Rectal smooth muscle tissue (tissue), 1 donor: Measurements from ENCODE around the gene CDK5RAP3.
"Not testable (repeated sequence)": the region's sequence is repeated elsewhere in the genome, so short reads cannot be mapped to it uniquely, and the experiment has no call there.

Experiments
- H3K27ac ChIP-seq: one replicate; pipeline ENCODE4 v1.7.0; 2013; ENCODE audit warnings: low read depth, low read length, inconsistent platforms
- H3K27me3 ChIP-seq: one replicate; pipeline ENCODE4 v1.7.0; 2013; ENCODE audit warnings: low read length; ENCODE audit not compliant: control insufficient read depth, insufficient read depth
- H3K36me3 ChIP-seq: one replicate; pipeline ENCODE4 v1.7.0; 2013; ENCODE audit warnings: low read length; ENCODE audit not compliant: control insufficient read depth, insufficient read depth
- H3K4me1 ChIP-seq: one replicate; pipeline ENCODE4 v1.7.0; 2013; ENCODE audit warnings: low read length; ENCODE audit not compliant: control insufficient read depth, insufficient read depth
- H3K4me3 ChIP-seq: one replicate; pipeline ENCODE4 v1.7.0; 2013; ENCODE audit warnings: low read length
- H3K9ac ChIP-seq: one replicate; pipeline ENCODE4 v1.7.0; 2013; ENCODE audit warnings: low read length

CDK5RAP3 gene

GRCh38 chr17:48011405-48012150, 40.7 kb downstream of the CDK5RAP3 start:
- H3K9ac ChIP-seq: no peak overlapping the region

GRCh38 chr17:48012151-48012520, 41.2 kb downstream of the CDK5RAP3 start:
- Histone ChIP-seq H3K27me3 (peaks cover 13% of the 10 kb centered on the region), H3K36me3 (no peaks in the 10 kb centered on the region), H3K4me3 (peak overlapping the region; percentile 25), H3K27ac (no peak overlapping the region), H3K9ac (no peak overlapping the region), H3K4me1 (no peaks in the 10 kb centered on the region)

More at GRCh38 chr17:48011405-48012150, 40.7 kb downstream of the CDK5RAP3 start:
- no peak overlapping the region for H3K27ac ChIP-seq
- H3K27me3 ChIP-seq: peaks cover 13% of the 10 kb centered on the region
- H3K4me3 ChIP-seq: peak overlapping the region; percentile 25
- no peaks in the 10 kb centered on the region for H3K4me1 ChIP-seq
- H3K36me3 ChIP-seq: no peaks in the 10 kb centered on the region

- H3K27ac ChIP-seq: no peak overlapping the region
Measured at GRCh38 chr17:48012654-48013053, 41.7 kb downstream of the CDK5RAP3 start.

GRCh38 chr17:48013876-48014594, 43.1 kb downstream of the CDK5RAP3 start:
- H3K4me1 ChIP-seq: no peaks in the 10 kb centered on the region
- H3K9ac ChIP-seq: no peak overlapping the region
- no peak overlapping the region for H3K27ac ChIP-seq
- no peak overlapping the region for H3K4me3 ChIP-seq
- H3K36me3 ChIP-seq: no peaks in the 10 kb centered on the region
- peaks cover 13% of the 10 kb centered on the region for H3K27me3 ChIP-seq

More at GRCh38 chr17:48012654-48013053, 41.7 kb downstream of the CDK5RAP3 start:
- Histone ChIP-seq H3K36me3 (no peaks in the 10 kb centered on the region), H3K4me3 (no peak overlapping the region), H3K27me3 (peaks cover 13% of the 10 kb centered on the region), H3K9ac (no peak overlapping the region), H3K4me1 (no peaks in the 10 kb centered on the region)

GRCh38 chr17:48014595-48015111, 43.7 kb downstream of the CDK5RAP3 start:
- H3K36me3 ChIP-seq: no peaks in the 10 kb centered on the region
- no peak overlapping the region for H3K9ac ChIP-seq
- H3K4me3 ChIP-seq: no peak overlapping the region
- H3K27me3 ChIP-seq: peaks cover 13% of the 10 kb centered on the region
- H3K4me1 ChIP-seq: no peaks in the 10 kb centered on the region
- no peak overlapping the region for H3K27ac ChIP-seq

GRCh38 chr17:48016112-48016511, 45.2 kb downstream of the CDK5RAP3 start:
- Histone ChIP-seq H3K36me3 (no peaks in the 10 kb centered on the region), H3K27me3 (peaks cover 13% of the 10 kb centered on the region), H3K4me3 (no peak overlapping the region), H3K4me1 (no peaks in the 10 kb centered on the region), H3K27ac (no peak overlapping the region), H3K9ac (no peak overlapping the region)

- H3K27me3 ChIP-seq: not testable (repeated sequence)
Measured at GRCh38 chr17:48017817-48018158, 46.9 kb downstream of the CDK5RAP3 start.

GRCh38 chr17:48021934-48022333, 51.0 kb downstream of the CDK5RAP3 start:
- no peak overlapping the region for H3K9ac ChIP-seq
- no peak overlapping the region for H3K4me3 ChIP-seq
- no peaks in the 10 kb centered on the region for H3K27me3 ChIP-seq
- no peak overlapping the region for H3K27ac ChIP-seq
- no peaks in the 10 kb centered on the region for H3K36me3 ChIP-seq
- H3K4me1 ChIP-seq: peaks cover 21% of the 10 kb centered on the region

More at GRCh38 chr17:48017817-48018158, 46.9 kb downstream of the CDK5RAP3 start:
- H3K36me3 ChIP-seq, H3K4me1 ChIP-seq, H3K9ac ChIP-seq, H3K4me3 ChIP-seq, H3K27ac ChIP-seq: not testable (repeated sequence)

GRCh38 chr17:48022901-48023300, 52.0 kb downstream of the CDK5RAP3 start:
- no peaks in the 10 kb centered on the region for H3K36me3 ChIP-seq
- H3K27me3 ChIP-seq: no peaks in the 10 kb centered on the region
- no peak overlapping the region for H3K4me3 ChIP-seq
- peaks cover 21% of the 10 kb centered on the region for H3K4me1 ChIP-seq
- H3K27ac ChIP-seq: no peak overlapping the region
- H3K9ac ChIP-seq: no peak overlapping the region

- Histone ChIP-seq H3K4me3 (peak overlapping the region; percentile 64), H3K9ac (no peak overlapping the region), H3K27me3 (no peaks in the 10 kb centered on the region), H3K4me1 (peaks cover 21% of the 10 kb centered on the region), H3K36me3 (no peaks in the 10 kb centered on the region), H3K27ac (peak overlapping the region; percentile 80)
Measured at GRCh38 chr17:48023400-48024148, 52.7 kb downstream of the CDK5RAP3 start.

GRCh38 chr17:48024149-48025039, 53.5 kb downstream of the CDK5RAP3 start:
- H3K9ac ChIP-seq: no peak overlapping the region
- H3K36me3 ChIP-seq: no peaks in the 10 kb centered on the region
- H3K4me3 ChIP-seq: peak overlapping the region; percentile 64
- peak overlapping the region; percentile 41 for H3K27ac ChIP-seq
- no peaks in the 10 kb centered on the region for H3K27me3 ChIP-seq
- peaks cover 21% of the 10 kb centered on the region for H3K4me1 ChIP-seq
